HepG2 (cell line): ENCODE data around the gene HNRNPM.

Source experiments
- ARID4A ChIP-seq: sonication (generic); formaldehyde crosslinking; IDR thresholded peaks from 2 replicates; pipeline ENCODE4 v1.5.0; 2020; ENCODE audit warnings: mild to moderate bottlenecking, missing genetic modification reagents, borderline replicate concordance
- CC2D1A ChIP-seq: sonication (generic); formaldehyde crosslinking; IDR thresholded peaks from 2 replicates; pipeline ENCODE4 v1.8.1; 2023; ENCODE audit warnings: mild to moderate bottlenecking, missing genetic modification reagents
- CTCF ChIP-seq: sonication (generic); formaldehyde crosslinking; IDR thresholded peaks from 2 replicates; pipeline ENCODE4 v1.5.0; 2020; ENCODE audit warnings: mild to moderate bottlenecking, missing genetic modification reagents, moderate library complexity
- GABPB1 ChIP-seq: IDR thresholded peaks from 2 replicates; pipeline ENCODE4 v1.6.1; 2016; ENCODE audit warnings: mild to moderate bottlenecking, missing genetic modification reagents, moderate library complexity, missing compliant biosample characterization
- HMG20A ChIP-seq: IDR thresholded peaks from 2 replicates; pipeline ENCODE4 v1.6.1; 2016; ENCODE audit warnings: borderline replicate concordance
- RBM22 ChIP-seq: fragments of 200-400 bp; formaldehyde crosslinking; optimal IDR thresholded peaks from 2 replicates; pipeline ENCODE3; 2017; ENCODE audit warnings: mild to moderate bottlenecking, low read length, moderate library complexity
- SMAD3 ChIP-seq: sonication (generic); formaldehyde crosslinking; IDR thresholded peaks from 2 replicates; pipeline ENCODE4 v1.4.0; 2020; ENCODE audit warnings: missing genetic modification reagents
- ZNF138 ChIP-seq: sonication (generic); formaldehyde crosslinking; IDR thresholded peaks from 2 replicates; pipeline ENCODE4 v1.5.0; 2020; ENCODE audit warnings: mild to moderate bottlenecking, low read depth, missing genetic modification reagents
- ZNF296 ChIP-seq: sonication (generic); formaldehyde crosslinking; conservative IDR thresholded peaks from 2 replicates; pipeline ENCODE4 v1.5.0; 2020; ENCODE audit warnings: mild to moderate bottlenecking, missing genetic modification reagents
- ZNF431 ChIP-seq: sonication (generic); formaldehyde crosslinking; IDR thresholded peaks from 2 replicates; pipeline ENCODE4 v1.9.0; 2022; ENCODE audit warnings: missing genetic modification reagents, low read depth, mild to moderate bottlenecking, borderline replicate concordance

- TF ChIP-seq ZNF138 (CRISPR knock-in tag) (no peak), CTCF (CRISPR knock-in tag) (no peak), SMAD3 (CRISPR knock-in tag) (no peak), ZNF431 (CRISPR knock-in tag) (no peak), GABPB1 (CRISPR knock-in tag) (no peak), ARID4A (CRISPR knock-in tag) (no peak), ZNF296 (CRISPR knock-in tag) (no peak), HMG20A (CRISPR knock-in tag) (no peak), CC2D1A (CRISPR knock-in tag) (no peak), RBM22 (no peak)
These were observed 42.8 kb upstream of the HNRNPM start for GRCh38 chr19:8401981-8402411.
